Measurements from ENCODE around the gene CERS1.

CERS1 gene

GRCh38 chr19:18855647-18856384 is 40.1 kb downstream of the CERS1 start:
- no peak for DNase-seq

- DNase-seq: no peak
Observed at GRCh38 chr19:18854982-18855381, 41.0 kb downstream of the CERS1 start.

- DNase-seq: no peak
Observed at GRCh38 chr19:18853755-18854427, 42.1 kb downstream of the CERS1 start.

- no peak for DNase-seq
Observed at GRCh38 chr19:18852648-18853047, 43.3 kb downstream of the CERS1 start.

GRCh38 chr19:18851673-18852325 is 44.2 kb downstream of the CERS1 start:
- DNase-seq: no peak

GRCh38 chr19:18850471-18851375 is 45.2 kb downstream of the CERS1 start:
- no peak for DNase-seq

- DNase-seq: no peak
Observed at GRCh38 chr19:18849838-18850400, 46.0 kb downstream of the CERS1 start.

GRCh38 chr19:18848878-18849661 is 46.9 kb downstream of the CERS1 start:
- DNase-seq: peak; percentile 47

GRCh38 chr19:18847549-18848463 is 48.2 kb downstream of the CERS1 start:
- peak; percentile 43 for DNase-seq

GRCh38 chr19:18846862-18847548 is 49.0 kb downstream of the CERS1 start:
- peak; percentile 75 for DNase-seq

- DNase-seq: no peak
Observed at GRCh38 chr19:18845961-18846360, 50.0 kb downstream of the CERS1 start.

GRCh38 chr19:18844806-18845329 is 51.1 kb downstream of the CERS1 start:
- DNase-seq: no peak

- DNase-seq: no peak
Observed at GRCh38 chr19:18843960-18844359, 52.0 kb downstream of the CERS1 start.

GRCh38 chr19:18842166-18842565 is 53.8 kb downstream of the CERS1 start:
- no peak for DNase-seq

- DNase-seq: no peak
Observed at GRCh38 chr19:18841400-18841799, 54.6 kb downstream of the CERS1 start.

- no peak for DNase-seq
Observed at GRCh38 chr19:18840288-18841267, 55.4 kb downstream of the CERS1 start.

GRCh38 chr19:18839465-18840287 is 56.3 kb downstream of the CERS1 start:
- DNase-seq: no peak

GRCh38 chr19:18834644-18834984 is 61.3 kb downstream of the CERS1 start:
- no peak for DNase-seq

All from fibroblast of skin of right biceps (primary cell).